NT2/D1 (cell line): ENCODE data around the gene GLB1L.

Source experiments
- DNase-seq: peaks from one replicate; pipeline ENCODE4 v3.0.0-alpha.2; 2011; ENCODE audit warnings: low read depth, low spot score
- H3K27me3 ChIP-seq: 2 replicates; pipeline ENCODE4 v1.6.0; 2011; ENCODE audit warnings: mild to moderate bottlenecking; ENCODE audit not compliant: insufficient read length, insufficient read depth
- H3K36me3 ChIP-seq: 2 replicates; pipeline ENCODE4 v1.6.1; 2011; ENCODE audit warnings: mild to moderate bottlenecking, low read length, mixed read lengths; ENCODE audit not compliant: insufficient read depth, insufficient read length
- H3K4me1 ChIP-seq: 2 replicates; pipeline ENCODE4 v1.5.1; 2011; ENCODE audit not compliant: insufficient read depth, insufficient read length
- H3K4me3 ChIP-seq: 2 replicates; pipeline ENCODE4 v1.5.1; 2011; ENCODE audit warnings: low read depth; ENCODE audit not compliant: insufficient read length
- H3K9ac ChIP-seq: 2 replicates; pipeline ENCODE4 v1.6.0; 2011; ENCODE audit warnings: low read depth; ENCODE audit not compliant: insufficient read length
- H3K9me3 ChIP-seq: 2 replicates; pipeline ENCODE4 v1.5.1; 2011; ENCODE audit warnings: mild to moderate bottlenecking, low read length; ENCODE audit not compliant: insufficient read depth
- SUZ12 ChIP-seq: IDR thresholded peaks from 2 replicates; pipeline ENCODE4 v1.6.1; 2011; ENCODE audit not compliant: insufficient read length, insufficient read depth; ENCODE audit errors: extremely low read depth
- YY1 ChIP-seq: IDR thresholded peaks from 2 replicates; pipeline ENCODE4 v1.6.1; 2011; ENCODE audit not compliant: insufficient read length, insufficient read depth
- ZNF274 ChIP-seq: IDR thresholded peaks from 2 replicates; pipeline ENCODE4 v1.6.1; 2011; ENCODE audit warnings: mild to moderate bottlenecking, low read depth, low read length

Gene GLB1L

GRCh38 chr2:219285894-219286425 is 40.7 kb upstream of the GLB1L start:
- peak overlapping the region; percentile 36 for H3K9ac ChIP-seq
- H3K36me3 ChIP-seq = peaks cover 66% of the 10 kb centered on the region
- no peaks in the 10 kb centered on the region for H3K27me3 ChIP-seq
- no peak overlapping the region for H3K4me3 ChIP-seq
- no peaks in the 10 kb centered on the region for H3K9me3 ChIP-seq
- H3K4me1 ChIP-seq = peaks cover 8% of the 10 kb centered on the region
- no peak for TF ChIP-seq SUZ12
- TF ChIP-seq YY1 = no peak
- TF ChIP-seq ZNF274 = no peak
- no peak for DNase-seq

GRCh38 chr2:219285373-219285735 is 40.1 kb upstream of the GLB1L start:
- Histone ChIP-seq H3K27me3 (no peaks in the 10 kb centered on the region), H3K4me3 (no peak overlapping the region), H3K4me1 (peaks cover 9% of the 10 kb centered on the region), H3K9me3 (no peaks in the 10 kb centered on the region), H3K36me3 (peaks cover 68% of the 10 kb centered on the region), H3K9ac (peak overlapping the region; percentile 29)
- DNase-seq = no peak
- TF ChIP-seq YY1 = no peak
- no peak for TF ChIP-seq SUZ12
- TF ChIP-seq ZNF274 = no peak

GRCh38 chr2:219284501-219285372 is 39.5 kb upstream of the GLB1L start:
- TF ChIP-seq YY1 (no peak), SUZ12 (no peak), ZNF274 (no peak)
- DNase-seq = no peak

GRCh38 chr2:219282943-219283581 is 37.8 kb upstream of the GLB1L start:
- H3K4me1 ChIP-seq = peaks cover 17% of the 10 kb centered on the region
- no peak for TF ChIP-seq YY1
- no peak for TF ChIP-seq ZNF274
- no peak for TF ChIP-seq SUZ12
- H3K27me3 ChIP-seq = no peaks in the 10 kb centered on the region
- H3K9me3 ChIP-seq = no peaks in the 10 kb centered on the region
- H3K36me3 ChIP-seq = peaks cover 67% of the 10 kb centered on the region
- no peak overlapping the region for H3K4me3 ChIP-seq
- H3K9ac ChIP-seq = no peak overlapping the region
- no peak for DNase-seq

More at GRCh38 chr2:219284501-219285372, 39.5 kb upstream of the GLB1L start:
- H3K4me1 ChIP-seq = peaks cover 14% of the 10 kb centered on the region
- H3K36me3 ChIP-seq = peaks cover 67% of the 10 kb centered on the region
- H3K27me3 ChIP-seq = no peaks in the 10 kb centered on the region
- no peak overlapping the region for H3K9ac ChIP-seq
- H3K9me3 ChIP-seq = no peaks in the 10 kb centered on the region
- no peak overlapping the region for H3K4me3 ChIP-seq

GRCh38 chr2:219282375-219282774 is 37.1 kb upstream of the GLB1L start:
- DNase-seq = no peak
- Histone ChIP-seq H3K4me1 (peaks cover 14% of the 10 kb centered on the region), H3K27me3 (no peaks in the 10 kb centered on the region), H3K9ac (no peak overlapping the region), H3K4me3 (no peak overlapping the region), H3K9me3 (no peaks in the 10 kb centered on the region), H3K36me3 (peaks cover 67% of the 10 kb centered on the region)
- TF ChIP-seq ZNF274 = no peak
- no peak for TF ChIP-seq SUZ12
- TF ChIP-seq YY1 = no peak

- no peak overlapping the region for H3K4me3 ChIP-seq
- no peaks in the 10 kb centered on the region for H3K9me3 ChIP-seq
- no peaks in the 10 kb centered on the region for H3K27me3 ChIP-seq
- DNase-seq = no peak
- peaks cover 62% of the 10 kb centered on the region for H3K36me3 ChIP-seq
- TF ChIP-seq SUZ12 (no peak), YY1 (no peak), ZNF274 (no peak)
- peaks cover 12% of the 10 kb centered on the region for H3K4me1 ChIP-seq
- no peak overlapping the region for H3K9ac ChIP-seq
Observed at GRCh38 chr2:219281588-219281987, 36.3 kb upstream of the GLB1L start.

GRCh38 chr2:219280651-219281050 is 35.4 kb upstream of the GLB1L start:
- H3K4me3 ChIP-seq = no peak overlapping the region

More at GRCh38 chr2:219280651-219281050, 35.4 kb upstream of the GLB1L start:
- Histone ChIP-seq H3K9ac (no peak overlapping the region), H3K36me3 (peaks cover 54% of the 10 kb centered on the region), H3K4me1 (peaks cover 12% of the 10 kb centered on the region), H3K27me3 (no peaks in the 10 kb centered on the region), H3K9me3 (no peaks in the 10 kb centered on the region)
- DNase-seq = no peak
- TF ChIP-seq ZNF274 = no peak
- no peak for TF ChIP-seq YY1
- TF ChIP-seq SUZ12 = no peak
